ENCODE results near the gene SYDE1.
"Not testable (repeated sequence)": the region's sequence is repeated elsewhere in the genome, so short reads cannot be mapped to it uniquely, and the experiment has no call there.

Gene SYDE1

DNA sequence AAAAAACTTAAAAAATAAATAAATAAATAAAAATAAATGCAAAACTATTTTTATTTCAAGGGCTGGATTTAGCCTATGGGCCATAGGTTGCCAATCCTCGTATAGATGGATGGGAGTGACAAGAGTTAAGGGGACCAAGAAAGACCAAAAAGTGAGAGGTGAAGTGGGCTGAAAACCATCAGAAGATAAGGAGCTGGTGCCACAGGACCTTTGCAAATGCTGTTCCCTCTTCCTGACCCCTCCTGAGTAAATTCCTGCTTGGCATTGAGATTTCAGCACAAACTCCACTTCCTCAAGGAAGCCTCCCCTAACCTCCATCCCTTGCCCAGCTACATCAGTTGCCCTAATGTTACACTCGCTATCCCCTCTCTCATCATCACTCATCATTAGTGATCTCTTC is 14.2 kb upstream of the SYDE1 start:
- H3K36me3 ChIP-seq (ENCODE audit: insufficient read depth, low read length): no peaks in the 10 kb centered on the region
- no peaks in the 10 kb centered on the region for H3K4me1 ChIP-seq (ENCODE audit: insufficient read depth, low read length, poor library complexity, severe bottlenecking)
- H3K79me2 ChIP-seq (ENCODE audit: insufficient read depth, low read length): no peaks in the 10 kb centered on the region
- no peaks in the 10 kb centered on the region for H4K20me1 ChIP-seq (ENCODE audit: insufficient read depth, low read length, poor library complexity, severe bottlenecking)
- TF ChIP-seq EZH2phosphoT487 (IDR thresholded peaks at IDR 0.05; ENCODE audit: borderline replicate concordance) (no peak), CTCF (conservative IDR thresholded peaks at IDR 0.05; ENCODE audit: low read length) (no peak)
- H3F3A ChIP-seq (ENCODE audit: low read depth): no peaks in the 10 kb centered on the region
- no peak overlapping the region for H3K4me2 ChIP-seq (ENCODE audit: low read depth, low read length, poor library complexity, severe bottlenecking)
- H3K9ac ChIP-seq (ENCODE audit: low read depth, low read length, poor library complexity, severe bottlenecking): no peak overlapping the region
- H3K9me3 ChIP-seq (ENCODE audit: insufficient read depth, low read depth, low read length): no peaks in the 10 kb centered on the region
- no peaks in the 10 kb centered on the region for H3K27me3 ChIP-seq (ENCODE audit: insufficient read depth, low read length, poor library complexity, severe bottlenecking)
- no peaks in the 10 kb centered on the region for H3K9me2 ChIP-seq (replicated peaks; ENCODE audit: low read depth, low read length)
- no peak overlapping the region for H3K4me3 ChIP-seq (ENCODE audit: low read length, poor library complexity, severe bottlenecking)
- no peak overlapping the region for H2AFZ ChIP-seq (ENCODE audit: low read length)

DNA sequence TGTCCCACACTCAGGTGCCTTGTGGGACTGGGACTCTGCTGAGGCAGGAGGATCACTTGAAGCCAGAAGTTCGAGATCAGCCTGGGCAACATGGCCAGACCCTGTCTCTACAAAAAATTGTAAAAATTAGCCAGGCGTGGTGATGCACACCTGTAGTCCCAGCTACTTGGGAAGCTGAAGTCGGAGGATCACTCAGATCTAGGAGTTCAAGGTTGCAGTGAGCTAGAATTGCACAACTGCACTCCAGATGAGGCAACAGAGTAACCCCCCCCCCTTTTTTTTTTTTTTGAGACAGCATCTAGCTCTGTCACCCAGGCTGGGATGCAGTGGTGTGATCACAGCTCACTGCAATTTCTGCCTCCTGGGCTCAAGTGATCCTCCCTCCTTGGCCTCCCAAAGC is 11.0 kb upstream of the SYDE1 start:
- Histone ChIP-seq H3K27me3 (ENCODE audit: insufficient read depth, low read length, poor library complexity, severe bottlenecking) (no peaks in the 10 kb centered on the region), H3K36me3 (ENCODE audit: insufficient read depth, low read length) (no peaks in the 10 kb centered on the region), H3K4me2 (ENCODE audit: low read depth, low read length, poor library complexity, severe bottlenecking) (no peak overlapping the region), H3K9me2 (replicated peaks; ENCODE audit: low read depth, low read length) (no peaks in the 10 kb centered on the region), H3K4me1 (ENCODE audit: insufficient read depth, low read length, poor library complexity, severe bottlenecking) (no peaks in the 10 kb centered on the region), H3K4me3 (ENCODE audit: low read length, poor library complexity, severe bottlenecking) (no peak overlapping the region), H3K9me3 (ENCODE audit: insufficient read depth, low read depth, low read length) (no peaks in the 10 kb centered on the region), H4K20me1 (ENCODE audit: insufficient read depth, low read length, poor library complexity, severe bottlenecking) (no peaks in the 10 kb centered on the region), H3F3A (ENCODE audit: low read depth) (no peaks in the 10 kb centered on the region), H3K79me2 (ENCODE audit: insufficient read depth, low read length) (no peaks in the 10 kb centered on the region), H2AFZ (ENCODE audit: low read length) (no peak overlapping the region), H3K9ac (ENCODE audit: low read depth, low read length, poor library complexity, severe bottlenecking) (no peak overlapping the region)
- no peak for TF ChIP-seq EZH2phosphoT487 (IDR thresholded peaks at IDR 0.05; ENCODE audit: borderline replicate concordance)
- TF ChIP-seq CTCF (conservative IDR thresholded peaks at IDR 0.05; ENCODE audit: low read length): no peak

DNA sequence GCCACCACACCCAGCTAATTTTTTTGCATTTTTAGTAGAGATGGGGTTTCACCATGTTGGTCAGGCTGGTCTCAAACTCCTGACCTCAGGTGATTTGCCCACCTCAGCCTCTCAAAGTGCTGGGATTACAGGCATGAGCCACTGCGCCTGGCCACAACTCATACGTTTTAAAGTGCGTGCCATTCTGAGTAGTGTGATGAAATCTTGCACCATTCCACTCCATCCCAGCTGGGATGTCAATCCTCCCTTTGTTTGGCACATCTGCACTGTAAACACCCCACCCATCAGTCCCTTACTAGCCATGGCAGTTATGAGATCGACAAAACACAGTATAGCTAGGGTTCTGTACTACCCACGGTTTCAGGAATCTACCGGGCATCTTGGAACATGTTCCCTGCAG is 9.2 kb upstream of the SYDE1 start:
- H3K79me2 ChIP-seq (ENCODE audit: insufficient read depth, low read length); H3K9me2 ChIP-seq (replicated peaks; ENCODE audit: low read depth, low read length); H4K20me1 ChIP-seq (ENCODE audit: insufficient read depth, low read length, poor library complexity, severe bottlenecking); H3K4me2 ChIP-seq (ENCODE audit: low read depth, low read length, poor library complexity, severe bottlenecking); H2AFZ ChIP-seq (ENCODE audit: low read length); H3F3A ChIP-seq (ENCODE audit: low read depth); H3K36me3 ChIP-seq (ENCODE audit: insufficient read depth, low read length); H3K27me3 ChIP-seq (ENCODE audit: insufficient read depth, low read length, poor library complexity, severe bottlenecking); H3K9me3 ChIP-seq (ENCODE audit: insufficient read depth, low read depth, low read length); H3K9ac ChIP-seq (ENCODE audit: low read depth, low read length, poor library complexity, severe bottlenecking); H3K4me3 ChIP-seq (ENCODE audit: low read length, poor library complexity, severe bottlenecking); H3K4me1 ChIP-seq (ENCODE audit: insufficient read depth, low read length, poor library complexity, severe bottlenecking): not testable (repeated sequence)

DNA sequence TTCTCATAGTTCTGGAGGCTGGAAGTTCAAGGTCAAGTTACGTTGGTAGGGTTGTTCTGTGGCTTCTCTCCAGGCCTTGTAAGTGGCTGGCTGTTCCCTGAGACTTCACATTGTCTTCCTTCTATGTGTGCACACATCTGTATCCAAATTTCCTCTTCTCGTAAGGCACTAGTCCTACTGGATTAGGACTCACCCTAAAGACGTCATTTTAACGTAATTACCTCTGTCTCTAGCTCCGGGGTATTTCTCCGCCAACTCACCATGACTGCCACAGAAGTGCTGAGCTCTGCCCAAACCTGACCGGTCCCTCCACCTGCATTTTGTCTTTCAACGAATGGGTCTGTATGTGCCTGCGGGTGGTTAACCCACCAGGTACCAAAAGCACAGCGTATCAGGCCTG is 8.7 kb upstream of the SYDE1 start:
- Histone ChIP-seq H3K9ac (ENCODE audit: low read depth, low read length, poor library complexity, severe bottlenecking) (no peak overlapping the region), H3F3A (ENCODE audit: low read depth) (no peaks in the 10 kb centered on the region), H3K9me2 (replicated peaks; ENCODE audit: low read depth, low read length) (no peaks in the 10 kb centered on the region), H3K4me1 (ENCODE audit: insufficient read depth, low read length, poor library complexity, severe bottlenecking) (no peaks in the 10 kb centered on the region), H2AFZ (ENCODE audit: low read length) (no peak overlapping the region), H3K4me3 (ENCODE audit: low read length, poor library complexity, severe bottlenecking) (no peak overlapping the region), H3K4me2 (ENCODE audit: low read depth, low read length, poor library complexity, severe bottlenecking) (no peak overlapping the region), H3K36me3 (ENCODE audit: insufficient read depth, low read length) (no peaks in the 10 kb centered on the region), H3K9me3 (ENCODE audit: insufficient read depth, low read depth, low read length) (peaks cover 3% of the 10 kb centered on the region; the same call in 1 of the 2 replicates), H3K79me2 (ENCODE audit: insufficient read depth, low read length) (no peaks in the 10 kb centered on the region), H4K20me1 (ENCODE audit: insufficient read depth, low read length, poor library complexity, severe bottlenecking) (no peaks in the 10 kb centered on the region), H3K27me3 (ENCODE audit: insufficient read depth, low read length, poor library complexity, severe bottlenecking) (no peaks in the 10 kb centered on the region)
- TF ChIP-seq EZH2phosphoT487 (IDR thresholded peaks at IDR 0.05; ENCODE audit: borderline replicate concordance): no peak
- TF ChIP-seq CTCF (conservative IDR thresholded peaks at IDR 0.05; ENCODE audit: low read length): no peak

Data from Loucy (cell line).